ENCODE data around the gene CES4A.

CES4A gene

GRCh38 chr16:67050796-67051195 is 62.4 kb downstream of the CES4A start:
- Histone ChIP-seq H2AFZ (ENCODE audit: low read length) (no peak overlapping the region), H3K9me2 (replicated peaks; ENCODE audit: low read depth, low read length) (no peaks in the 10 kb centered on the region), H3K27me3 (ENCODE audit: insufficient read depth, low read length, poor library complexity, severe bottlenecking) (no peaks in the 10 kb centered on the region), H3K4me3 (ENCODE audit: low read length, poor library complexity, severe bottlenecking) (no peak overlapping the region), H3K4me1 (ENCODE audit: insufficient read depth, low read length, poor library complexity, severe bottlenecking) (peaks cover 28% of the 10 kb centered on the region), H3K9me3 (ENCODE audit: insufficient read depth, low read depth, low read length) (no peaks in the 10 kb centered on the region), H4K20me1 (ENCODE audit: insufficient read depth, low read length, poor library complexity, severe bottlenecking) (peaks cover 52% of the 10 kb centered on the region), H3F3A (ENCODE audit: low read depth) (peaks cover 6% of the 10 kb centered on the region), H3K79me2 (ENCODE audit: insufficient read depth, low read length) (peaks cover 94% of the 10 kb centered on the region), H3K9ac (ENCODE audit: low read depth, low read length, poor library complexity, severe bottlenecking) (no peak overlapping the region), H3K4me2 (ENCODE audit: low read depth, low read length, poor library complexity, severe bottlenecking) (no peak overlapping the region), H3K36me3 (ENCODE audit: insufficient read depth, low read length) (peaks cover 33% of the 10 kb centered on the region)
- TF ChIP-seq CTCF (conservative IDR thresholded peaks at IDR 0.05; ENCODE audit: low read length), result no peak
- no peak for TF ChIP-seq EZH2phosphoT487 (IDR thresholded peaks at IDR 0.05; ENCODE audit: borderline replicate concordance)

DNA sequence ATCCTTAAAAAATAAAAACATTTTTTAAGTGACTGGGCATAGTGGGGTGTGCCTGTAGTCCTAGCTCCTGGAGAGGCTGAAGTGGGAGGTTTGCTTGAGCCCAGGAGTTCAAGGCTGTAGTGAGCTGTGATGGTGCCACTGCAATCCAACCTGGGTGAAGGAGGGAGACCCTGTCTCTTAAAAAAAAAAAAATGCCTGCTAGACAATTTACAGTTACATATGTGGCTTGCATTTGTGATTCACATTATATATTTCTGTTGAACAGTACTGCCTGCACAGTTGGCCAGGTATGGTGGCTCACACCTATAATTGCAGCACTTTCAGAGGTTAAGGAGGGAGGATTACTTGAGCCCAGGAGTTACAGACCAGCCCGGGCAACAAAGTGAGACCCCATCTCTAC is 64.0 kb downstream of the CES4A start:
- TF ChIP-seq CTCF (conservative IDR thresholded peaks at IDR 0.05; ENCODE audit: low read length) (no peak), EZH2phosphoT487 (IDR thresholded peaks at IDR 0.05; ENCODE audit: borderline replicate concordance) (no peak)
- Histone ChIP-seq H3K36me3 (ENCODE audit: insufficient read depth, low read length) (peaks cover 22% of the 10 kb centered on the region), H3K79me2 (ENCODE audit: insufficient read depth, low read length) (peaks cover 94% of the 10 kb centered on the region), H3F3A (ENCODE audit: low read depth) (peaks cover 6% of the 10 kb centered on the region), H3K9ac (ENCODE audit: low read depth, low read length, poor library complexity, severe bottlenecking) (no peak overlapping the region), H4K20me1 (ENCODE audit: insufficient read depth, low read length, poor library complexity, severe bottlenecking) (peaks cover 58% of the 10 kb centered on the region), H3K4me2 (ENCODE audit: low read depth, low read length, poor library complexity, severe bottlenecking) (no peak overlapping the region), H3K27me3 (ENCODE audit: insufficient read depth, low read length, poor library complexity, severe bottlenecking) (no peaks in the 10 kb centered on the region), H3K9me2 (replicated peaks; ENCODE audit: low read depth, low read length) (no peaks in the 10 kb centered on the region), H2AFZ (ENCODE audit: low read length) (no peak overlapping the region), H3K4me3 (ENCODE audit: low read length, poor library complexity, severe bottlenecking) (no peak overlapping the region), H3K4me1 (ENCODE audit: insufficient read depth, low read length, poor library complexity, severe bottlenecking) (peaks cover 35% of the 10 kb centered on the region), H3K9me3 (ENCODE audit: insufficient read depth, low read depth, low read length) (no peaks in the 10 kb centered on the region)

GRCh38 chr16:67053767-67054334 is 65.5 kb downstream of the CES4A start:
- peaks cover 6% of the 10 kb centered on the region for H3F3A ChIP-seq (ENCODE audit: low read depth)
- H3K36me3 ChIP-seq (ENCODE audit: insufficient read depth, low read length), result peaks cover 27% of the 10 kb centered on the region
- no peaks in the 10 kb centered on the region for H3K27me3 ChIP-seq (ENCODE audit: insufficient read depth, low read length, poor library complexity, severe bottlenecking)
- H4K20me1 ChIP-seq (ENCODE audit: insufficient read depth, low read length, poor library complexity, severe bottlenecking), result peaks cover 64% of the 10 kb centered on the region
- H3K4me2 ChIP-seq (ENCODE audit: low read depth, low read length, poor library complexity, severe bottlenecking), result peak overlapping the region; percentile 17
- no peaks in the 10 kb centered on the region for H3K9me2 ChIP-seq (replicated peaks; ENCODE audit: low read depth, low read length)
- peaks cover 98% of the 10 kb centered on the region for H3K79me2 ChIP-seq (ENCODE audit: insufficient read depth, low read length)
- peaks cover 36% of the 10 kb centered on the region for H3K4me1 ChIP-seq (ENCODE audit: insufficient read depth, low read length, poor library complexity, severe bottlenecking)
- no peak for TF ChIP-seq EZH2phosphoT487 (IDR thresholded peaks at IDR 0.05; ENCODE audit: borderline replicate concordance)
- TF ChIP-seq CTCF (conservative IDR thresholded peaks at IDR 0.05; ENCODE audit: low read length), result no peak
- H3K9me3 ChIP-seq (ENCODE audit: insufficient read depth, low read depth, low read length), result no peaks in the 10 kb centered on the region
- H2AFZ ChIP-seq (ENCODE audit: low read length), result no peak overlapping the region
- H3K9ac ChIP-seq (ENCODE audit: low read depth, low read length, poor library complexity, severe bottlenecking), result no peak overlapping the region
- no peak overlapping the region for H3K4me3 ChIP-seq (ENCODE audit: low read length, poor library complexity, severe bottlenecking)

Data from Loucy (cell line).